HCT116 (cell line): ENCODE measurements around the gene SNX8. TPM values are rescaled to one million over a fixed set of nuclear protein-coding genes. Genes with fewer than 3 reads are reported as not detected.
"Not testable (repeated sequence)": the region's sequence is repeated elsewhere in the genome, so short reads cannot be mapped to it uniquely, and the experiment has no call there.

Experiments used
- ATAC-seq: fragments of 200-7000 bp; cut with Tn5 transposase; 2 replicates; pipeline ENCODE4 v1.9.1; 2020; ENCODE audit warnings: mild to moderate bottlenecking, moderate library complexity
- BruUV-seq: library from RNA; stranded (reverse); fragments of 400-500 nt; replicated peaks from 2 replicates; lab custom pipeline; 2021; lab: Mats Ljungman, UMichigan
- CTCF ChIA-PET: fragments of 300-600 bp; sonication (Branson Sonifier 250); formaldehyde crosslinking; loops from one replicate; lab custom pipeline; 2021; ENCODE audit warnings: antibody characterized with exemption; lab: Charles Lee
- POLR2A ChIA-PET: fragments of 300-600, 350-600 bp; sonication (Branson Sonifier 250); formaldehyde crosslinking; loops from one replicate; lab custom pipeline; 2021; ENCODE audit warnings: antibody characterized with exemption; lab: Charles Lee
- RAD21 ChIA-PET, 2 experiments: fragments of 300-600 bp; sonication (Branson Sonifier 250); formaldehyde crosslinking; loops; one replicate each; lab custom pipeline; 2023; ENCODE audit warnings: low total read pairs in 2 of 2; ENCODE audit not compliant: uncharacterized antibody in 2 of 2, unreplicated experiment in 2 of 2, low non-redundant PET in 1 of 2; lab: Charles Lee
- DNase-seq: peaks from one replicate; pipeline ENCODE4 v3.0.0-alpha.2; 2010; ENCODE audit warnings: low read depth, low spot score
- H2AFZ ChIP-seq: fragments of 200-600 bp; shearing (Covaris generic), sonication (generic); 2 replicates; pipeline ENCODE4 v1.6.1; 2017; ENCODE audit warnings: low read depth, mixed run types, mixed read lengths, antibody characterized with exemption, low read length; ENCODE audit not compliant: poor library complexity, severe bottlenecking
- H3K27ac ChIP-seq: 2 replicates; pipeline ENCODE4 v1.5.1; 2012; ENCODE audit warnings: low read depth, low read length
- H3K27me3 ChIP-seq: fragments of 200-600 bp; sonication (generic); 2 replicates; pipeline ENCODE4 v1.6.1; 2016; ENCODE audit warnings: mixed run types, low read length, mixed read lengths; ENCODE audit not compliant: insufficient read depth
- H3K36me3 ChIP-seq, 2 experiments: fragments of 200-500 bp in 1 of 2; fragments of 200-600 bp in 1 of 2; sonication (Bioruptor generic) in 1 of 2; sonication (generic) in 1 of 2; 2 replicates each; pipeline versions ENCODE4 v1.5.1 to v1.6.1; 2014 to 2016; ENCODE audit warnings: low read length in 2 of 2, inconsistent platforms in 1 of 2, mixed read lengths in 1 of 2, mixed run types in 1 of 2; ENCODE audit not compliant: insufficient read depth in 2 of 2, control insufficient read depth in 1 of 2
- H3K4me1 ChIP-seq, 2 experiments: fragments of 200-600 bp in 1 of 2; sonication (generic) in 1 of 2; 2 replicates each; pipeline versions ENCODE4 v1.5.1 to v1.6.1; 2012 to 2017; ENCODE audit warnings: low read length in 2 of 2, inconsistent platforms in 1 of 2, mild to moderate bottlenecking in 1 of 2, mixed read lengths in 1 of 2, mixed run types in 1 of 2, moderate library complexity in 1 of 2; ENCODE audit not compliant: insufficient read depth in 2 of 2, control insufficient read depth in 1 of 2
- H3K4me2 ChIP-seq: fragments of 200-600 bp; sonication (generic); 2 replicates; pipeline ENCODE4 v1.6.1; 2017; ENCODE audit warnings: mixed run types, low read length, mixed read lengths
- H3K4me3 ChIP-seq, 2 experiments: fragments of 200-600 bp in 1 of 2; sonication (generic) in 1 of 2; replicated peaks in 1 of 2; 2 replicates each; pipeline ENCODE4 v1.5.1; 2011 to 2016; ENCODE audit warnings: low read length in 2 of 2, control low read depth in 1 of 2, low read depth in 1 of 2, mild to moderate bottlenecking in 1 of 2, mixed read lengths in 1 of 2, mixed run types in 1 of 2
- H3K79me2 ChIP-seq: fragments of 200-600 bp; sonication (generic); 2 replicates; pipeline ENCODE4 v1.6.1; 2017; ENCODE audit warnings: mild to moderate bottlenecking, mixed run types, low read length, moderate library complexity, mixed read lengths; ENCODE audit not compliant: insufficient read depth
- H3K9ac ChIP-seq: fragments of 200-600 bp; sonication (generic); 2 replicates; pipeline ENCODE4 v1.6.1; 2016; ENCODE audit warnings: low read length, mixed read lengths
- H3K9me2 ChIP-seq: fragments of 200-600 bp; sonication (generic), shearing (Covaris generic); 2 replicates; pipeline ENCODE4 v1.6.1; 2017; ENCODE audit warnings: mixed run types, mild to moderate bottlenecking, moderate library complexity; ENCODE audit not compliant: insufficient read depth
- H3K9me3 ChIP-seq, 2 experiments: fragments of 200-500 bp in 1 of 2; fragments of 200-600 bp in 1 of 2; sonication (Bioruptor generic) in 1 of 2; sonication (generic) in 1 of 2; 2 replicates each; pipeline ENCODE4 v1.6.1; 2014 to 2017; ENCODE audit warnings: low read length in 2 of 2, mixed read lengths in 2 of 2, inconsistent platforms in 1 of 2, low read depth in 1 of 2, mild to moderate bottlenecking in 1 of 2, mixed run types in 1 of 2, moderate library complexity in 1 of 2; ENCODE audit not compliant: control insufficient read depth in 1 of 2, insufficient read depth in 1 of 2
- H4K20me1 ChIP-seq: fragments of 200-600 bp; sonication (generic), shearing (Covaris generic); 2 replicates; pipeline ENCODE4 v1.6.1; 2017; ENCODE audit warnings: mixed run types, mild to moderate bottlenecking, moderate library complexity; ENCODE audit not compliant: insufficient read depth
- EGR1 ChIP-seq: IDR thresholded peaks from 2 replicates; pipeline ENCODE4 v1.6.1; 2012; ENCODE audit warnings: low read depth
- ZFX ChIP-seq: fragments of 450-650 bp; IDR thresholded peaks from 2 replicates; pipeline ENCODE4 v1.6.1; 2017
- intact Hi-C: fragments of 100-400 bp; cut with micrococcal nuclease; formaldehyde crosslinking; loops from 2 replicates; pipeline ENCODE4 v1.10.0; 2022
- total RNA-seq: library from RNA; stranded (reverse); gene quantifications from one replicate; pipeline ENCODE4 v1.2.1, GENCODE V29; 2021; ENCODE audit not compliant: unreplicated experiment

Gene SNX8
- total RNA-seq, 1 experiment from 2014 or later = 41.7 TPM

DNA sequence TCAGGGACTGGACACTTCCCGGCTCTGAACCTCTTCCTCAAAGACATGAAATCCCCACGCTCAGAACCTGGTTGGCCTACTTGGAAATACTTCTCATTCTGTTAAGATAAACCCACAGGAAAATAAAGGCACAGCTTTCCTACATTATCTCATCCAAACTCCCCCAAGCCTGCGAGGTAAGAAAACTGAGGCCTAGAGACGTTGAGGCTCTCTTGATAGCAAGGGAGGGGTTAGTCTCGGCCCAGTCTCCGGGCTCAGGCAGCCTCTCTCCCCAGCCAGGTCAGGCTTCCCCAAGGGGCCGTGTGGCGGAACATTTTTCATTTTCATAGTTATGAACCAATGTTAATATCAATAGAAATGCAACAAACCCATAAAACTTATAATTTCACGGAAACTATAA lies 35.8 kb upstream of the SNX8 start:
- BruUV-seq = no TSS peak
- Histone ChIP-seq H3K9me2 (no peaks in the 10 kb centered on the region), H3K36me3 (no peaks in the 10 kb centered on the region), H3K4me1 (peaks cover 2 to 14% of the 10 kb centered on the region in 2 experiments; a peak in 3 of 4 replicates), H3K9me3 (no peaks in the 10 kb centered on the region), H3K9ac (no peak overlapping the region), H3K4me2 (no peak overlapping the region), H2AFZ (no peak overlapping the region), H3K27ac (no peak overlapping the region), H4K20me1 (no peaks in the 10 kb centered on the region), H3K79me2 (peaks cover 7% of the 10 kb centered on the region), H3K4me3 (no peak overlapping the region), H3K27me3 (no peaks in the 10 kb centered on the region)
- ChIA-PET CTCF (no interaction called here), POLR2A (no interaction called here), RAD21 (no interaction called here)
- intact Hi-C loops = no loop called here
- TF ChIP-seq ZFX (no peak), EGR1 (no peak)
- ATAC-seq (no peak), DNase-seq (no peak)

GRCh38 chr7:2347351-2348063 lies 33.3 kb upstream of the SNX8 start:
- H4K20me1 ChIP-seq, BruUV-seq, H3K9ac ChIP-seq, H3K36me3 ChIP-seq, H3K27ac ChIP-seq, H3K79me2 ChIP-seq, H3K4me1 ChIP-seq, H3K9me3 ChIP-seq, H3K9me2 ChIP-seq, H3K27me3 ChIP-seq, H3K4me3 ChIP-seq, H2AFZ ChIP-seq, DNase-seq: not testable (repeated sequence)
- peak overlapping the region; percentile 2; the same call in 1 of the 2 replicates for H3K4me2 ChIP-seq
- ATAC-seq = peak; percentile 62
- POLR2A ChIA-PET = interaction anchor here (0.7 kb wide), 1 partner anchor 408 kb away, joined by 3 read pairs; no protein-coding TSS in a partner anchor
- CTCF ChIA-PET = interaction anchor here (0.6 to 1.5 kb wide), 6 partner anchors 10 to 768 kb away, joined by 3 to 11 read pairs (median 4); no protein-coding TSS in a partner anchor
- RAD21 ChIA-PET = interaction anchor here (0.6 to 1.0 kb wide), 2 partner anchors 99 to 684 kb away, joined by 3 to 4 read pairs; no protein-coding TSS in a partner anchor
- intact Hi-C loops = loop anchor here (2.0 to 5.0 kb wide), 4 partner anchors 101 to 770 kb away; no protein-coding TSS in a partner anchor
